ENCODE measurements around the gene BRME1.

BRME1 gene

GRCh38 chr19:13885826-13886365 lies 20.0 kb downstream of the BRME1 start:
- DNase-seq = no peak

- DNase-seq = no peak
Measured at GRCh38 chr19:13884726-13885591, 21.0 kb downstream of the BRME1 start.

- no peak for DNase-seq
Measured at GRCh38 chr19:13883516-13884064, 22.3 kb downstream of the BRME1 start.

- no peak for DNase-seq
Measured at GRCh38 chr19:13882836-13883235, 23.1 kb downstream of the BRME1 start.

GRCh38 chr19:13882419-13882795 lies 23.5 kb downstream of the BRME1 start:
- DNase-seq = no peak

GRCh38 chr19:13881692-13882418 lies 24.1 kb downstream of the BRME1 start:
- no peak for DNase-seq

- DNase-seq = no peak
Measured at GRCh38 chr19:13881251-13881691, 24.6 kb downstream of the BRME1 start.

GRCh38 chr19:13880059-13881043 lies 25.6 kb downstream of the BRME1 start:
- DNase-seq = peak; percentile 78

- DNase-seq = no peak
Measured at GRCh38 chr19:13877303-13877702, 28.6 kb downstream of the BRME1 start.

- DNase-seq = no peak
Measured at GRCh38 chr19:13876834-13877233, 29.1 kb downstream of the BRME1 start, which contains the start of gene NANOS3. Gene NANOS3 (plus strand): TSS chr19:13877134. CDS start chr19:13877249, 115 bp downstream.

GRCh38 chr19:13875824-13876223 lies 30.1 kb downstream of the BRME1 start:
- DNase-seq = no peak

GRCh38 chr19:13873834-13874515 lies 31.9 kb downstream of the BRME1 start:
- no peak for DNase-seq

GRCh38 chr19:13872695-13873389 lies 33.1 kb downstream of the BRME1 start:
- no peak for DNase-seq

GRCh38 chr19:13872339-13872694 lies 33.6 kb downstream of the BRME1 start:
- DNase-seq = no peak

GRCh38 chr19:13870873-13871272 lies 35.0 kb downstream of the BRME1 start:
- no peak for DNase-seq

GRCh38 chr19:13869281-13869680 lies 36.6 kb downstream of the BRME1 start:
- no peak for DNase-seq

- no peak for DNase-seq
Measured at GRCh38 chr19:13868663-13869062, 37.3 kb downstream of the BRME1 start.

GRCh38 chr19:13866463-13867046 lies 39.4 kb downstream of the BRME1 start:
- DNase-seq = no peak

- DNase-seq = no peak
Measured at GRCh38 chr19:13865571-13866462, 40.1 kb downstream of the BRME1 start.

Measured in NCI-H510A (cell line).